Renal cortex interstitium (tissue), 11 donors: Measurements from ENCODE around the gene FNDC3B. TPM values are rescaled to one million over a fixed set of nuclear protein-coding genes. Genes with fewer than 3 reads are reported as not detected.
A peak's percentile ranks its signal among the peaks of the same experiment; 100 is the strongest.
"Not testable (repeated sequence)": the region's sequence is repeated elsewhere in the genome, so short reads cannot be mapped to it uniquely, and the experiment has no call there.

ENCODE experiments used
- DNase-seq, 11 donors: peaks; one replicate each; pipeline ENCODE4 v3.0.0-alpha.2; 2013; ENCODE audit warnings: low read depth in 9 of 11, low spot score in 4 of 11; ENCODE audit errors: extremely low read depth in 1 of 11
- polyA plus RNA-seq, 3 donors: library from polyadenylated mRNA; unstranded; fragments of 120-200 nt; gene quantifications; one replicate each; pipeline ENCODE4 v1.2.1, GENCODE V29; 2013; ENCODE audit not compliant: insufficient read length in 3 of 3

Gene FNDC3B
- polyA plus RNA-seq, 3 donors = 55.0 to 61.0 (median 59.9) TPM

GRCh38 chr3:172249039-172249438, 209.7 kb downstream of the FNDC3B start:
- no peak for DNase-seq

- DNase-seq = no peak
Observed at GRCh38 chr3:172251211-172251610, 211.8 kb downstream of the FNDC3B start.

GRCh38 chr3:172253200-172253599, 213.8 kb downstream of the FNDC3B start:
- DNase-seq = no peak

- DNase-seq = no peak
Observed at GRCh38 chr3:172254542-172254941, 215.2 kb downstream of the FNDC3B start.

- not testable (repeated sequence) for DNase-seq
Observed at GRCh38 chr3:172255321-172255720, 215.9 kb downstream of the FNDC3B start.

- no peak for DNase-seq
Observed at GRCh38 chr3:172256101-172256734, 216.8 kb downstream of the FNDC3B start.

- no peak for DNase-seq
Observed at GRCh38 chr3:172257648-172258400, 218.4 kb downstream of the FNDC3B start.

GRCh38 chr3:172258624-172259023, 219.2 kb downstream of the FNDC3B start:
- no peak for DNase-seq

- DNase-seq = peak in 4 of 11 donors; percentile 13 to 34 (median 26)
Observed at GRCh38 chr3:172259111-172259541, 219.7 kb downstream of the FNDC3B start.

- DNase-seq = peak in 1 of 11 donors; percentile 30
Observed at GRCh38 chr3:172259726-172260248, 220.4 kb downstream of the FNDC3B start.

GRCh38 chr3:172260381-172260780, 221.0 kb downstream of the FNDC3B start:
- no peak for DNase-seq

- no peak for DNase-seq
Observed at GRCh38 chr3:172261054-172261453, 221.7 kb downstream of the FNDC3B start.

- no peak for DNase-seq
Observed at GRCh38 chr3:172262991-172263608, 223.7 kb downstream of the FNDC3B start.

- DNase-seq = no peak
Observed at GRCh38 chr3:172263781-172264486, 224.6 kb downstream of the FNDC3B start.

- no peak for DNase-seq
Observed at GRCh38 chr3:172266103-172266502, 226.7 kb downstream of the FNDC3B start.

- DNase-seq = no peak
Observed at GRCh38 chr3:172268425-172268824, 229.0 kb downstream of the FNDC3B start.

GRCh38 chr3:172268868-172269267, 229.5 kb downstream of the FNDC3B start:
- DNase-seq = no peak

GRCh38 chr3:172270557-172271166, 231.3 kb downstream of the FNDC3B start:
- no peak for DNase-seq

- DNase-seq = no peak
Observed at GRCh38 chr3:172271386-172271976, 232.1 kb downstream of the FNDC3B start.
